Measurements from ENCODE around the gene TSPAN9.

TSPAN9 gene

GRCh38 chr12:3304436-3305165 is 227.4 kb downstream of the TSPAN9 start:
- no peak for DNase-seq

GRCh38 chr12:3305464-3305863 is 228.3 kb downstream of the TSPAN9 start:
- DNase-seq, result no peak

- no peak for DNase-seq
Observed at GRCh38 chr12:3305904-3306619, 228.9 kb downstream of the TSPAN9 start.

- DNase-seq, result no peak
Observed at GRCh38 chr12:3307389-3307788, 230.2 kb downstream of the TSPAN9 start.

GRCh38 chr12:3308063-3308462 is 230.9 kb downstream of the TSPAN9 start:
- no peak for DNase-seq

GRCh38 chr12:3308609-3309008 is 231.4 kb downstream of the TSPAN9 start:
- DNase-seq, result no peak

- no peak for DNase-seq
Observed at GRCh38 chr12:3309805-3310204, 232.6 kb downstream of the TSPAN9 start.

GRCh38 chr12:3310271-3311026 is 233.3 kb downstream of the TSPAN9 start:
- DNase-seq, result no peak

GRCh38 chr12:3311027-3311402 is 233.8 kb downstream of the TSPAN9 start:
- no peak for DNase-seq

GRCh38 chr12:3311491-3312103 is 234.4 kb downstream of the TSPAN9 start:
- no peak for DNase-seq

GRCh38 chr12:3313066-3313465 is 235.9 kb downstream of the TSPAN9 start:
- no peak for DNase-seq

- peak; percentile 4 to 22 for DNase-seq
Observed at GRCh38 chr12:3313675-3314663, 236.8 kb downstream of the TSPAN9 start.

GRCh38 chr12:3315201-3315661 is 238.1 kb downstream of the TSPAN9 start:
- DNase-seq, result no peak

- no peak for DNase-seq
Observed at GRCh38 chr12:3316776-3317480, 239.7 kb downstream of the TSPAN9 start.

GRCh38 chr12:3317481-3317815 is 240.3 kb downstream of the TSPAN9 start:
- DNase-seq, result no peak

- DNase-seq, result no peak
Observed at GRCh38 chr12:3317841-3318501, 240.8 kb downstream of the TSPAN9 start.

GRCh38 chr12:3319723-3320492 is 242.7 kb downstream of the TSPAN9 start:
- no peak for DNase-seq

- no peak for DNase-seq
Observed at GRCh38 chr12:3320881-3321509, 243.8 kb downstream of the TSPAN9 start.

- DNase-seq, result no peak
Observed at GRCh38 chr12:3321881-3322280, 244.7 kb downstream of the TSPAN9 start.
